ENCODE results near the gene RIOK2.

RIOK2 gene

DNA sequence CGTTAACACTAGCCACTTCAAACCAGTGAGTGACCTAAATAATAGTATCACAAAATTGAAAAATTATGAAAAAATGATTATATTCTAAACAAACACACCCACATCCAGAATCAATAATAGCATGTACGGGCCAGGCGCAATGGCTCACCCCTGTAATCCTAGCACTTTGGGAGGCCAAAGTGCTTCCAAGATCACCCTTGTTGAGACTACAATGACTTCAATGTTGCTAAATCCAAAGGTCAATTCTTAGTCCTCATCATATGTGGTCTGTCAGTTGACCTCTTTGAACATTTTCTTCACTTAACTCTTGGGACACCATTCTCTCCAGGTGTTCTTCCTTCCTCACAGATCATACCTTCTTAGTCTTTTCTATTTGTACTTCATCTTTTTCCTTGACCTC is 11.3 kb downstream of the RIOK2 start:
- no peak overlapping the region for H3K23ac ChIP-seq (ENCODE audit: low read length in 2 of 2)
- no peak overlapping the region for H2AK5ac ChIP-seq (ENCODE audit: low read length, severe bottlenecking)
- H2AFZ ChIP-seq (ENCODE audit: low read depth, low read length): no peak overlapping the region
- H3K18ac ChIP-seq (ENCODE audit: low read depth in 1 of 2, low read length in 2 of 2): no peak overlapping the region
- H3K9me3 ChIP-seq (ENCODE audit: control insufficient read depth, low read length): no peaks in the 10 kb centered on the region
- H3K4me2 ChIP-seq (ENCODE audit: low read length, poor library complexity, severe bottlenecking): no peak overlapping the region
- no peak overlapping the region for H3K27ac ChIP-seq (ENCODE audit: low read length, poor library complexity, severe bottlenecking)
- no peak overlapping the region for H3K9ac ChIP-seq (ENCODE audit: low read length)
- H3K4ac ChIP-seq (ENCODE audit: low read depth in 1 of 2, low read length in 2 of 2): no peak overlapping the region
- no peak overlapping the region for H2BK15ac ChIP-seq (ENCODE audit: low read depth, poor library complexity, severe bottlenecking)
- no peak overlapping the region for H3K4me3 ChIP-seq (ENCODE audit: insufficient read depth in 1 of 2, low read depth in 1 of 2, low read length in 2 of 2)
- H2BK120ac ChIP-seq (ENCODE audit: low read depth, low read length): no peak overlapping the region
- DNase-seq: no peak
- WGBS: 100% methylated on average over 2 of the region's 3 CpGs
- H4K8ac ChIP-seq (ENCODE audit: low read length): no peak overlapping the region
- H2BK12ac ChIP-seq (ENCODE audit: low read length in 2 of 2): no peak overlapping the region
- no peak overlapping the region for H3K14ac ChIP-seq (ENCODE audit: low read length in 2 of 2)
- no peaks in the 10 kb centered on the region for H3K4me1 ChIP-seq (ENCODE audit: control insufficient read depth, insufficient read depth, low read depth, low read length)
- H3K79me1 ChIP-seq (replicated peaks; ENCODE audit: low read length, poor library complexity, severe bottlenecking): peaks cover 7% of the 10 kb centered on the region
- no peak overlapping the region for H2BK5ac ChIP-seq (ENCODE audit: low read depth, low read length, poor library complexity, severe bottlenecking)
- H4K91ac ChIP-seq (ENCODE audit: low read length): no peak overlapping the region
- H3K27me3 ChIP-seq (ENCODE audit: control insufficient read depth in 1 of 2, insufficient read depth in 1 of 2, low read length in 2 of 2): no peaks in the 10 kb centered on the region
- peaks cover 15 to 95% of the 10 kb centered on the region in 2 experiments for H3K36me3 ChIP-seq (ENCODE audit: control insufficient read depth in 1 of 2, insufficient read depth in 2 of 2, low read depth in 1 of 2, low read length in 2 of 2)

DNA sequence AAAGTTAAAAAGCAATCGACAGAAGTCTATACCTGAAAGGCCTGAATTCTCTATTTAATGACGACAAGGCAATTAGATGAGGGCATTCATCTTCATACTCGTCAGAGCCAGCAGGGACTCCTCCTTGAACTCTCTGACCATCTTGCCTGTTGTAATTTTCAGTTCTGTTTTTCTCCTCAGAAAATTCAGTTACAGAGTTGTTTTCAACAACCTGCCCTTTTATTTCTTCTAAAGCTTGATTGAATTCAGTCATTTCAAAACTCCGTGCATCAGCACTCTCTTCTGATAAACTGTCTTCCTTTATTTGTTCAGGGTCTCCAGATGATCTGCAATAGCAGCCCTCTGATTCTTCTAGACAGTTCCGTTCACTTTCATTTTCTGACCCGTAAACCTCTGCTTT is 15.6 kb downstream of the RIOK2 start:
- Histone ChIP-seq H3K9ac (ENCODE audit: low read length) (peak overlapping the region; percentile 39), H2BK12ac (ENCODE audit: low read length in 2 of 2) (no peak overlapping the region), H2AK5ac (ENCODE audit: low read length, severe bottlenecking) (no peak overlapping the region), H3K4me3 (ENCODE audit: insufficient read depth in 1 of 2, low read depth in 1 of 2, low read length in 2 of 2) (no peak overlapping the region), H3K27me3 (ENCODE audit: control insufficient read depth in 1 of 2, insufficient read depth in 1 of 2, low read length in 2 of 2) (no peaks in the 10 kb centered on the region), H3K14ac (ENCODE audit: low read length in 2 of 2) (no peak overlapping the region), H3K36me3 (ENCODE audit: control insufficient read depth in 1 of 2, insufficient read depth in 2 of 2, low read depth in 1 of 2, low read length in 2 of 2) (peaks cover 12 to 86% of the 10 kb centered on the region in 2 experiments), H3K23ac (ENCODE audit: low read length in 2 of 2) (no peak overlapping the region), H3K27ac (ENCODE audit: low read length, poor library complexity, severe bottlenecking) (no peak overlapping the region), H2AFZ (ENCODE audit: low read depth, low read length) (no peak overlapping the region), H2BK5ac (ENCODE audit: low read depth, low read length, poor library complexity, severe bottlenecking) (no peak overlapping the region), H3K18ac (ENCODE audit: low read depth in 1 of 2, low read length in 2 of 2) (no peak overlapping the region), H3K4me2 (ENCODE audit: low read length, poor library complexity, severe bottlenecking) (no peak overlapping the region), H3K79me1 (replicated peaks; ENCODE audit: low read length, poor library complexity, severe bottlenecking) (peaks cover 3% of the 10 kb centered on the region), H2BK15ac (ENCODE audit: low read depth, poor library complexity, severe bottlenecking) (no peak overlapping the region), H2BK120ac (ENCODE audit: low read depth, low read length) (no peak overlapping the region), H4K91ac (ENCODE audit: low read length) (no peak overlapping the region), H3K9me3 (ENCODE audit: control insufficient read depth, low read length) (no peaks in the 10 kb centered on the region), H3K4ac (ENCODE audit: low read depth in 1 of 2, low read length in 2 of 2) (no peak overlapping the region), H4K8ac (ENCODE audit: low read length) (no peak overlapping the region), H3K4me1 (ENCODE audit: control insufficient read depth, insufficient read depth, low read depth, low read length) (no peaks in the 10 kb centered on the region)
- WGBS: 72% methylated on average over 6 of the region's 6 CpGs
- DNase-seq: no peak

DNA sequence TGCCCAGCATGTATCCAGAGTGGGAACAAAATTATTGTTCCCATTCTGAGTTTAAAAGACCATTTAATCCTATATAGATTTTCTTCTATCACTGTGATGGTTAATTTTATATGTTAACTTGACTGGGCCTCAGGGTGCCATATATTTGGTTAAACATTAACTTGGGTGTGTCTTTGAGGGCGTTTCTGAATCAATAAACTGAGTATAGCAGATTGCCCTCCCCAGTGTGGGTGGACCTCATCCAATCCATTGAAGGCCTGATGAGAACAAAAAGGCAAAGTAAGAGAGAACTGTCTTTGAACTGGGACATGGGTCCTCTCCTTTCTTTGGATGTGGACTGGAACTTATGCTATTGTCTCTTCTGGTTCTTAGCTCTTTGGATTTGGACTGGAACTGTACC is 17.3 kb downstream of the RIOK2 start:
- 83% methylated on average over 1 of the region's 1 CpG for WGBS
- no peak overlapping the region for H3K23ac ChIP-seq (ENCODE audit: low read length in 2 of 2)
- peak overlapping the region; percentile 33 for H3K9ac ChIP-seq (ENCODE audit: low read length)
- no peak overlapping the region for H3K4ac ChIP-seq (ENCODE audit: low read depth in 1 of 2, low read length in 2 of 2)
- H3K36me3 ChIP-seq (ENCODE audit: control insufficient read depth in 1 of 2, insufficient read depth in 2 of 2, low read depth in 1 of 2, low read length in 2 of 2): peaks cover 10 to 86% of the 10 kb centered on the region in 2 experiments
- H3K4me3 ChIP-seq (ENCODE audit: insufficient read depth in 1 of 2, low read depth in 1 of 2, low read length in 2 of 2): no peak overlapping the region
- no peak overlapping the region for H3K18ac ChIP-seq (ENCODE audit: low read depth in 1 of 2, low read length in 2 of 2)
- no peak overlapping the region for H2AK5ac ChIP-seq (ENCODE audit: low read length, severe bottlenecking)
- H3K4me1 ChIP-seq (ENCODE audit: control insufficient read depth, insufficient read depth, low read depth, low read length): no peaks in the 10 kb centered on the region
- no peak overlapping the region for H2AFZ ChIP-seq (ENCODE audit: low read depth, low read length)
- H2BK12ac ChIP-seq (ENCODE audit: low read length in 2 of 2): no peak overlapping the region
- H3K9me3 ChIP-seq (ENCODE audit: control insufficient read depth, low read length): no peaks in the 10 kb centered on the region
- H3K14ac ChIP-seq (ENCODE audit: low read length in 2 of 2): no peak overlapping the region
- no peak for DNase-seq
- H3K79me1 ChIP-seq (replicated peaks; ENCODE audit: low read length, poor library complexity, severe bottlenecking): peaks cover 3% of the 10 kb centered on the region
- no peak overlapping the region for H3K27ac ChIP-seq (ENCODE audit: low read length, poor library complexity, severe bottlenecking)
- H3K4me2 ChIP-seq (ENCODE audit: low read length, poor library complexity, severe bottlenecking): no peak overlapping the region
- H3K27me3 ChIP-seq (ENCODE audit: control insufficient read depth in 1 of 2, insufficient read depth in 1 of 2, low read length in 2 of 2): no peaks in the 10 kb centered on the region
- H4K8ac ChIP-seq (ENCODE audit: low read length): no peak overlapping the region
- H2BK15ac ChIP-seq (ENCODE audit: low read depth, poor library complexity, severe bottlenecking): no peak overlapping the region
- H2BK5ac ChIP-seq (ENCODE audit: low read depth, low read length, poor library complexity, severe bottlenecking): no peak overlapping the region
- H2BK120ac ChIP-seq (ENCODE audit: low read depth, low read length): no peak overlapping the region
- H4K91ac ChIP-seq (ENCODE audit: low read length): no peak overlapping the region

DNA sequence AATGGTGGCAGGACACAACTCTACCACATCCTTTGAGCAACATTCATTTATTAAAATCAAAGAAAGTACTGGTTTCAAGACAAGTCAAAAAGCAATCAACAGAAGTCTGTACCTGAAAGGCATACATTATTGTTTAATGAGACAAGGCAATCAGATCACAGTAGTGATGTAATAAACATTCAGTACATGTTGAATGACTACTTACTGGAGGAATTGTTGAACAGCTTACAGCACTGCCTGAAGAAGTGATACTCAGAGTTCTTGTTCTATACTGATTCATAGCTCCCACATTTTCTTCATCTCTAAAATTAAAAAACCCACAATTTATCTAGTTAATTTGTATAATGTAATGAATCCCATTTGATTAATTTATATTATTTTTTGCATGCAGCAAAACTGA is 18.2 kb downstream of the RIOK2 start:
- no peak overlapping the region for H4K91ac ChIP-seq (ENCODE audit: low read length)
- H3K23ac ChIP-seq (ENCODE audit: low read length in 2 of 2): no peak overlapping the region
- peaks cover 10 to 86% of the 10 kb centered on the region in 2 experiments for H3K36me3 ChIP-seq (ENCODE audit: control insufficient read depth in 1 of 2, insufficient read depth in 2 of 2, low read depth in 1 of 2, low read length in 2 of 2)

More for the DNA sequence above, 18.2 kb downstream of the RIOK2 start:
- H3K27me3 ChIP-seq (ENCODE audit: control insufficient read depth in 1 of 2, insufficient read depth in 1 of 2, low read length in 2 of 2): no peaks in the 10 kb centered on the region
- H3K18ac ChIP-seq (ENCODE audit: low read depth in 1 of 2, low read length in 2 of 2): no peak overlapping the region
- H3K4me1 ChIP-seq (ENCODE audit: control insufficient read depth, insufficient read depth, low read depth, low read length): no peaks in the 10 kb centered on the region
- H2BK120ac ChIP-seq (ENCODE audit: low read depth, low read length): no peak overlapping the region
- no peak overlapping the region for H3K14ac ChIP-seq (ENCODE audit: low read length in 2 of 2)
- H3K4ac ChIP-seq (ENCODE audit: low read depth in 1 of 2, low read length in 2 of 2): no peak overlapping the region
- no peak overlapping the region for H3K4me2 ChIP-seq (ENCODE audit: low read length, poor library complexity, severe bottlenecking)
- no peak overlapping the region for H3K9ac ChIP-seq (ENCODE audit: low read length)
- no peak overlapping the region for H3K4me3 ChIP-seq (ENCODE audit: insufficient read depth in 1 of 2, low read depth in 1 of 2, low read length in 2 of 2)
- no peak overlapping the region for H2BK5ac ChIP-seq (ENCODE audit: low read depth, low read length, poor library complexity, severe bottlenecking)
- no peak overlapping the region for H2BK15ac ChIP-seq (ENCODE audit: low read depth, poor library complexity, severe bottlenecking)
- no peak for DNase-seq
- peaks cover 3% of the 10 kb centered on the region for H3K79me1 ChIP-seq (replicated peaks; ENCODE audit: low read length, poor library complexity, severe bottlenecking)
- no peak overlapping the region for H2AK5ac ChIP-seq (ENCODE audit: low read length, severe bottlenecking)
- no peak overlapping the region for H3K27ac ChIP-seq (ENCODE audit: low read length, poor library complexity, severe bottlenecking)
- no peak overlapping the region for H2AFZ ChIP-seq (ENCODE audit: low read depth, low read length)
- H4K8ac ChIP-seq (ENCODE audit: low read length): no peak overlapping the region
- H3K9me3 ChIP-seq (ENCODE audit: control insufficient read depth, low read length): no peaks in the 10 kb centered on the region
- no peak overlapping the region for H2BK12ac ChIP-seq (ENCODE audit: low read length in 2 of 2)

All from mesenchymal stem cell (in vitro differentiated cells and primary cell).